ENCODE measurements around the gene MS4A15. TPM values are rescaled to one million over a fixed set of nuclear protein-coding genes. Genes with fewer than 3 reads are reported as not detected.

MS4A15 gene
- total and polyA plus RNA-seq, 10 of the 15 experiments (the other 5 are each of a cell fraction or from before 2014, with no cell fraction given) = 0.05 to 0.84 (median 0.45) TPM

- Histone ChIP-seq H3K27ac (ENCODE audit: control insufficient read depth, insufficient read depth) (no peak overlapping the region), H4K20me1 (ENCODE audit: control insufficient read depth, insufficient read depth) (no peaks in the 10 kb centered on the region), H3K4me2 (ENCODE audit: control insufficient read depth, insufficient read depth) (no peak overlapping the region), H3K27me3 (replicated peaks in 1 of 2; ENCODE audit: control insufficient read depth in 2 of 2, insufficient read depth in 2 of 2, low read length in 1 of 2) (no peaks in the 10 kb centered on the region), H3K9ac (ENCODE audit: control insufficient read depth, insufficient read depth, low read length) (no peak overlapping the region), H2AFZ (ENCODE audit: control insufficient read depth, low read depth, low read length) (no peak overlapping the region), H3K36me3 (ENCODE audit: control insufficient read depth in 2 of 2, insufficient read depth in 2 of 2, low read length in 1 of 2) (no peaks in the 10 kb centered on the region), H3K4me3 (no peak overlapping the region), H3K4me1 (ENCODE audit: control insufficient read depth, insufficient read depth, low read length) (no peaks in the 10 kb centered on the region), H3K9me3 (replicated peaks; ENCODE audit: control insufficient read depth, insufficient read depth, low read length) (no peaks in the 10 kb centered on the region; the same call in 2 of the 3 replicates), H3K79me2 (ENCODE audit: control insufficient read depth, insufficient read depth, low read length) (no peaks in the 10 kb centered on the region)
- RAD21 ChIA-PET (ENCODE audit: unreplicated experiment) = interaction anchor here (0.6 kb wide), 1 partner anchor 319 kb away, joined by 3 read pairs; no protein-coding TSS in a partner anchor
- in situ Hi-C loops (cut with MboI) (no loop called here), intact Hi-C loops (cut with micrococcal nuclease; ENCODE audit: unreplicated experiment) (no loop called here)
- WGBS (ENCODE audit: insufficient coverage, insufficient replicate concordance, low lambda C conversion rate, missing lambda C conversion rate) = 0% methylated on average over 3 of the region's 3 CpGs
- SMC1A ChIA-PET (ENCODE audit: uncharacterized antibody, unreplicated experiment) = no interaction called here
- POLR2A ChIA-PET = interaction anchor here (0.7 kb wide), 1 partner anchor 33 kb away, joined by 3 read pairs; no protein-coding TSS in a partner anchor
- ATAC-seq (no peak), DNase-seq (ENCODE audit: low read depth, low spot score) (no peak), FAIRE-seq (no peak)
- BruUV-seq (replicated peaks) = no TSS peak
- TF ChIP-seq SMARCA5 (IDR thresholded peaks at IDR 0.05) = no peak
- TF ChIP-seq NR2F1 (conservative IDR thresholded peaks at IDR 0.05) = no peak
- TF ChIP-seq TCF3 (IDR thresholded peaks at IDR 0.05; ENCODE audit: borderline replicate concordance, insufficient read depth, low read depth, low read length) = no peak
- TF ChIP-seq STAT3 (IDR thresholded peaks at IDR 0.05; ENCODE audit: low read depth, low read length) = no peak
- no peak for TF ChIP-seq ZNF207 (IDR thresholded peaks at IDR 0.05; ENCODE audit: borderline replicate concordance)
- no peak for TF ChIP-seq EP300 (IDR thresholded peaks at IDR 0.05; ENCODE audit: borderline replicate concordance in 1 of 2, control insufficient read depth in 1 of 2, low read depth in 2 of 2, low read length in 2 of 2)
- TF ChIP-seq TCF12 (IDR thresholded peaks at IDR 0.05; ENCODE audit: low read depth, low read length) = no peak
- no peak for TF ChIP-seq IRF5 (IDR thresholded peaks at IDR 0.05; ENCODE audit: borderline replicate concordance)
- TF ChIP-seq ETV6 (conservative IDR thresholded peaks at IDR 0.05 in 1 of 2, IDR thresholded peaks at IDR 0.05 in 1 of 2; ENCODE audit: borderline replicate concordance in 1 of 2, low read depth in 1 of 2) = no peak
- no peak for TF ChIP-seq SMC3 (IDR thresholded peaks at IDR 0.05; ENCODE audit: borderline replicate concordance, low read length)
- no peak for TF ChIP-seq PKNOX1 (IDR thresholded peaks at IDR 0.05)
- TF ChIP-seq TAF1 (IDR thresholded peaks at IDR 0.05; ENCODE audit: borderline replicate concordance, low read depth, low read length) = no peak
- TF ChIP-seq ESRRA (IDR thresholded peaks at IDR 0.05; ENCODE audit: low read length) = no peak
- no peak for TF ChIP-seq MXI1 (IDR thresholded peaks at IDR 0.05; ENCODE audit: low read depth, low read length)
- TF ChIP-seq BRCA1 (IDR thresholded peaks at IDR 0.05; ENCODE audit: low read depth, low read length) = no peak
- CTCF ChIA-PET = interaction anchor here (1.0 to 1.2 kb wide), 2 partner anchors 22 to 25 kb away, joined by 4 to 5 read pairs; no protein-coding TSS in a partner anchor
Measured at GRCh38 chr11:60809249-60809648, 52.6 kb downstream of the MS4A15 start.

All from GM12878 (cell line).